Activated CD4-positive, alpha-beta T cell treated with anti-CD3 and anti-CD28 coated beads, Interleukin-2, amount 10 ng/mL, durations not matched to agents 24 days and 14 days (primary cell): Measurements from ENCODE around the gene VPS41. TPM values are rescaled to one million over a fixed set of nuclear protein-coding genes. Genes with fewer than 3 reads are reported as not detected.
"Not testable (repeated sequence)": the region's sequence is repeated elsewhere in the genome, so short reads cannot be mapped to it uniquely, and the experiment has no call there.

ENCODE experiments used
- DNase-seq: peaks from one replicate; pipeline ENCODE4 v3.0.0; 2022
- H3K27ac Mint-ChIP-seq: one replicate; pipeline ENCODE4 v1.8.0; 2022; ENCODE audit warnings: mild to moderate bottlenecking, mixed read lengths
- H3K27me3 Mint-ChIP-seq: one replicate; pipeline ENCODE4 v1.8.0; 2022; ENCODE audit warnings: mixed read lengths
- H3K36me3 Mint-ChIP-seq: one replicate; pipeline ENCODE4 v1.8.0; 2022; ENCODE audit warnings: low read depth, mild to moderate bottlenecking, mixed read lengths
- H3K4me1 Mint-ChIP-seq: one replicate; pipeline ENCODE4 v1.8.0; 2021; ENCODE audit warnings: mixed read lengths
- H3K4me3 Mint-ChIP-seq: one replicate; pipeline ENCODE4 v1.8.0; 2022; ENCODE audit warnings: mild to moderate bottlenecking, moderate library complexity, mixed read lengths
- H3K9me3 Mint-ChIP-seq: one replicate; pipeline ENCODE4 v1.8.0; 2021; ENCODE audit warnings: mixed read lengths
- intact Hi-C: fragments of 100-400 bp; cut with micrococcal nuclease; formaldehyde crosslinking; loops from one replicate; pipeline ENCODE4 v1.15.1; 2023
- total RNA-seq: library from RNA; stranded (reverse); gene quantifications from 2 replicates; pipeline ENCODE4 v1.2.3, GENCODE V29; 2022

Gene VPS41
- total RNA-seq, 1 donor from 2014 or later: 58.4 TPM

DNA sequence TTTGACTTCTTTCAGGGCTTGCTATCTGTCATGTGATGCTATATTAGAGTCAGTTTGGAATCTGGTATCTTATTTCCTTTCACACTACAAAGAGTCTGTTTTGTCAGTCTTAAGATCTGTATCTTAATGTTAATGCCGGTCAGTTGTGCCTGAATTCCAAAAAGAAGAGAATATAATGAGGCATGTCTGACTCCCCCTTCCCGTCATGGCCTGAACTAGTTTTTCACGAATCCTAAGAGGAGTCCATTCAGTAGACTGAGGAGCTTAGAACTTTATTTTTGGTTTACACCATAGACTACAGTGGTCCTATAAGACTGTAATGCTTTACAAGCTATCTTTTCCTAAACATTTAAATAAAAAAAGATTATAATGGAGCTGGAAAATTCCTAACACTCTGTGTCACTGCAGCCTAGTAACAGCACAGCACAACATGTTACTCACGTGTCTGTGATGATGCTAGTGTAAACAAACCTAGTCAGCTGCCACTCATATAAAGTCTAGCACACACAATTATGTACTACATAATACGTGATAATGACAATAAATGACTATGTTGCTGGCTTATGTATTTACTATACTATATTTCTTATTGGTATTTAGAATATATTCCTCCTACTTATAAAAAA is 50.6 kb downstream of the VPS41 start:
- H3K27me3 Mint-ChIP-seq: no peaks in the 10 kb centered on the region
- H3K36me3 Mint-ChIP-seq: peaks cover 6% of the 10 kb centered on the region
- H3K27ac Mint-ChIP-seq: no peak overlapping the region
- H3K9me3 Mint-ChIP-seq: no peaks in the 10 kb centered on the region
- H3K4me3 Mint-ChIP-seq: no peak overlapping the region
- no peak for DNase-seq
- intact Hi-C loops: no loop called here
- peaks cover 8% of the 10 kb centered on the region for H3K4me1 Mint-ChIP-seq

DNA sequence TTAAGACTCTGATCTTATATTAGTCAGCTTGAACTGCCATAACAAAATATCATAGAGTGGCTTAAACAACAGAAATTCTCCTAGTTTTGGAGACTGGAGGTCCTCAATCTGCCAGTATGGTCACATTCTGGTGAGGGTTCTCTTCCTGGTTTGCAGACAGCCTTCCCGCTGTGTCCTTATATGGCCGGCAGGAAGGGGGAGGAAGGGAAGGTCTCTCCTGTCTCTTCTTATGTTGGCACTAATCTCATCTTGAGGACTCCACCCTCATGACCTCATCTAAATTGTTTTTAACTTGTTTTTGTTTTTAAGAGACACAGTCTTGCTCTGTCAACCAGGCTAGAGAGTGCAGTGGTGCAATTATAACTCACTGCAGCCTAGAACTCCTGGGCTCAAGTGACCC is 53.1 kb downstream of the VPS41 start:
- Mint-ChIP-seq H3K27ac (no peak overlapping the region), H3K36me3 (no peaks in the 10 kb centered on the region)

DNA sequence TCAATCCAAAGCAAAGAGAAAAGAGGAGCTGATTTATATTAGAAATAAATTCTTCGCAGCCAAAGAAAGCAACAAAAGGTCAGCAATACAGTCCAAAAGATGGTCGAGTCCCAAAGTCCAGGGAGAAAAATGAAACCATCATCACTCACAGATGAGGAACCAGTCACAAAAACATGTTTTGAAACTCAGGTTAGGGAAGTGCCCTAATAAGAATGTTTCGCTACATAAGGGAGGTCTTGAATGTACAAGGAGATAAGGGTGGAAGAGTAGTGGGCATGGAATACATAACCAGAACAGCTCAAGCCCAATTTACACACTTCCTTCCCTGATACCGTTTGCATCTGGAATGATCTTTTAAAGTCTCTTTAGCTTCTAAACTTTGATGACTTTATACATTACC is 53.6 kb downstream of the VPS41 start:
- H3K36me3 Mint-ChIP-seq: no peaks in the 10 kb centered on the region

More for the DNA sequence above, 53.1 kb downstream of the VPS41 start:
- intact Hi-C loops: no loop called here
- Mint-ChIP-seq H3K4me1 (peaks cover 8% of the 10 kb centered on the region), H3K27me3 (no peaks in the 10 kb centered on the region), H3K4me3 (no peak overlapping the region), H3K9me3 (no peaks in the 10 kb centered on the region)
- no peak for DNase-seq

DNA sequence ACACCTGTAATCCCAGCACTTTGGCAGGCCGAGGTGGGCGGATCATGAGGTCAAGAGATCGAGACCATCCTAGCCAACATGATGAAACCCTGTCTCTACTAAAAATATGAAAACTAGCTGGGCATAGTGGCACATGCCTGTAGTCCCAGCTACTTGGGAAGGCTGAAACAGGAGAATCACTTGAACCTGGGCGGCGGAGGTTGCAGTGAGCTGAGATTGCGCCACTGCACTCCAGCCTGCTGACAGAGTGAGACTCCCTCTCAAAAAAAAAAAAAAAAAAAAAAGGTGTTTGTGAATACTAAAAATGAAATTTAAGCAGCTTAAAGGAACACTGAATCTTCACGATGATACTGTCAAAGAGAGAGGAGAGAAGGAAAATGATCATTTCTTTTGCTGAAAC is 54.0 kb downstream of the VPS41 start:
- not testable (repeated sequence) for H3K27me3 Mint-ChIP-seq, H3K4me1 Mint-ChIP-seq

More for the DNA sequence above, 53.6 kb downstream of the VPS41 start:
- no peaks in the 10 kb centered on the region for H3K9me3 Mint-ChIP-seq
- H3K27ac Mint-ChIP-seq: no peak overlapping the region
- peaks cover 8% of the 10 kb centered on the region for H3K4me1 Mint-ChIP-seq
- H3K27me3 Mint-ChIP-seq: no peaks in the 10 kb centered on the region
- no peak overlapping the region for H3K4me3 Mint-ChIP-seq
- intact Hi-C loops: no loop called here
- no peak for DNase-seq

DNA sequence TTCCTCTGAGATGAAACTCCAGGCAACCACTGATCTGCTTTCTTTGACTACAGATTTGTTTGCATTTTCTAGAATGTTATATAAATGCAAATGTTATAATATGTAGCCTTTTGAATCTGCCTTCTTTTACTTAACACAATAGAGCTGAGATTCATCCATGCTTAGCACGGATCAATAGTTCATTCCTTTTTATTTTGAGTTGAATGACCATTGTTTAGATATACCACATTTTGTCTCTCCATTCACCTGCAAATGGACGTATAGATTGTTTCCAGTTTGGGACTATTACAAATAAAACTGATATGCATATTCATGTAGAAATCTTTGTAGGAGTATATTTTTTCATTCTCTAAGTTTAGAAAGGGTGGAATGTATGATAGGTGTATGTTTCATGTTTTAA is 57.7 kb downstream of the VPS41 start:
- DNase-seq: no peak
- H3K27me3 Mint-ChIP-seq: no peaks in the 10 kb centered on the region
- intact Hi-C loops: no loop called here
- H3K4me1 Mint-ChIP-seq: peaks cover 3% of the 10 kb centered on the region
- no peak overlapping the region for H3K27ac Mint-ChIP-seq
- no peak overlapping the region for H3K4me3 Mint-ChIP-seq
- no peaks in the 10 kb centered on the region for H3K9me3 Mint-ChIP-seq
- no peaks in the 10 kb centered on the region for H3K36me3 Mint-ChIP-seq

More for the DNA sequence above, 54.0 kb downstream of the VPS41 start:
- H3K4me3 Mint-ChIP-seq, H3K27ac Mint-ChIP-seq, DNase-seq, intact Hi-C loops, H3K36me3 Mint-ChIP-seq, H3K9me3 Mint-ChIP-seq: not testable (repeated sequence)

DNA sequence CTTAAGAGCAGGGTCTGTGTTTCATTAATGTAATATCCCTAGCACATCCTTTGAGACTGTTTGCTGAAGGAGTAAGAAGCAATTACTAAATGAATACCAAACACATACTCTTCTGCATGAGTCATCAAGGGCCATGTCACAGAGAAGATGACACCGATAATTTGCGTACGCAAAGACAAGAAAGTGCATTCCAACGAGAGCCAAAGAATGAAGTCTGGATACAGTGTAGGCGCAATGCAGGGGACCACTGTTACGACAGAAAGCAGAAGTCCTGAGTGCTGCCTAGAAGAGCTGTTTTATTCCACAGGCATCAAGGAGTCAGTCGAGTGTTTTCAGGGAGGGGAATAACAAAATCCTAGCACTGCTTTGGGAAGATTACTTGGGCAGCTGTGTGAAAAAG is 62.7 kb downstream of the VPS41 start:
- Mint-ChIP-seq H3K27me3 (no peaks in the 10 kb centered on the region), H3K9me3 (no peaks in the 10 kb centered on the region), H3K27ac (no peak overlapping the region), H3K4me3 (no peak overlapping the region), H3K4me1 (no peaks in the 10 kb centered on the region), H3K36me3 (no peaks in the 10 kb centered on the region)
- no peak for DNase-seq
- intact Hi-C loops: no loop called here

DNA sequence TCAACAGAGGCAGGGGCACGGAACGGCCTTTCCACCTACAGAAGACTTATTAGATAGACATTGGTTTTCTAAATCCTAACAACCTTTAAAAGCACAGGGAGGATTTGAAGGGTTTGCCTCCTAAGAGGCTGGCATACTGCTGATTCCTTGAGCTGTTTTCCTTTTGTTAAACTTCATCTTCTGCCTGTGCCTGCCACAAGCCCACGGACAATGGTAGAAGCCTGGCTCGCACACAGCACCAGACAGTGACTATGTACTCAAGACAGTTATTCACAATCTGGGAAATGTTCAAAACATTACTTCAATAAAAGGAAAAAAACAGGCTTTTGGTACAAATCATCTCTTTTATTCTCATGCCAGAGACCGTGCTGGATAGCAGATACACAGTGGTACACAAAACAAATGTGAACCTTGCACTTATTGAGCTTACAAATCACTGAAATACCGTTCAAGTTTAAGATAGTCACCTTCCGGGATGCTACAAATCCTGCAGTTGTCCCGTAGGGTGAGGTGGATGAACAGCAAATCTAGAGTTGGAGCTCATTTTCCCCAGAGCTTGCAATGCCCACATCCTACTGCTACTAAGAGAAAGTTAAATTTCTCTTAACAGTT is 63.9 kb downstream of the VPS41 start:
- intact Hi-C loops: no loop called here
- H3K36me3 Mint-ChIP-seq: no peaks in the 10 kb centered on the region
- no peaks in the 10 kb centered on the region for H3K4me1 Mint-ChIP-seq
- H3K27me3 Mint-ChIP-seq: no peaks in the 10 kb centered on the region
- H3K27ac Mint-ChIP-seq: no peak overlapping the region
- H3K9me3 Mint-ChIP-seq: no peaks in the 10 kb centered on the region
- no peak overlapping the region for H3K4me3 Mint-ChIP-seq
- DNase-seq: no peak

DNA sequence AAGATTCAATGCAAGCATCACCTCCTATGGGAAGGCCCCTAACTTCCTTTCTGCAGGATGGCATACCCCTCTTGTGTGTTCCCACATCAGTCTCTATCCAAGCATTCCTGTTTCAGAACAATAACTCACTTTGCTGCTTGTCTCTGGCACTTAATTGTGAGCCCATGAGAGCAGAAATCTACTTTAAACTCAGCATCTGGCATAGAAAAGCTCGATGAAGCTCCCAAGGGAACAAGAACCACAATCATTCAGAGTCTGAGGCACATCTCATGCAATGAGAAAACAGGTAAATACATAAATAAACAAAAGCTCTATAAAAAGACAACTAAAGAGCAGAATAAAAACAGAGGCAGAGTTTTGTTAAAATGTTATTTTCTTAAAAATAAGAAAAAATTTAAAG is 66.2 kb downstream of the VPS41 start:
- intact Hi-C loops: no loop called here
- DNase-seq: no peak
- Mint-ChIP-seq H3K9me3 (no peaks in the 10 kb centered on the region), H3K27ac (no peak overlapping the region), H3K36me3 (no peaks in the 10 kb centered on the region), H3K4me3 (no peak overlapping the region), H3K27me3 (no peaks in the 10 kb centered on the region), H3K4me1 (no peaks in the 10 kb centered on the region)

DNA sequence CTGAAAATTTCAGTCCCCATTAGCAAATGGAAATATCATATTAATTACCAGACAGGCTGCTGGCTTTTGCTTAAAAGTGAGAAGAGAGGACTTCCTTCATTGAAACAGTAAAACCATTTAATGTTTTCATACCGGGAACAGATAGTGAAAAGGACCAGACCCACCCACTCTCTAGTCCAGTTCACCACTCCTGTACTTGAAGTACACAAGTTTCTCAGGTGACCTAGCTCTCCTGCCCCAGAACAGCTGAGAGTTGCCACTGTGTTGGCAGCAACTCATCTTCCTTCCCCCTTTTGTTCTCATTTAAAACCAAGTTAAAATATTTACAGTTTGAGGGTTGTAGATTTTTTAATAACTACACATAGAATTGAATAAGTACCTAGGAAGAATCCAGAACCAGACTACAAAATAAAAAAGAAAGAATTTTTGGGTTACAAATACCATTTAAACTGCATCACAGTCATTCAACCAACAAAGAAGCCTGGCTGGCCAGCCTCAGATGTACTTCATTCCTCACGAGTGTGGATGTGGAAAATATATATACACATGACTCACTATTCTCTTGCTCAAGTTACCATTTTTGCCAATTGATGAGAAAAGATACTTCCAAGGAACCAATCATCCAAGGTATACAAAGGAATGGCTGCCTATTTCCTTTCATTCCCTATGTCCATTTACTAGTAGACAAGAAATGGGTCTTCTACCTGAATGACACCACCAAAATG is 68.1 kb downstream of the VPS41 start:
- DNase-seq: no peak

DNA sequence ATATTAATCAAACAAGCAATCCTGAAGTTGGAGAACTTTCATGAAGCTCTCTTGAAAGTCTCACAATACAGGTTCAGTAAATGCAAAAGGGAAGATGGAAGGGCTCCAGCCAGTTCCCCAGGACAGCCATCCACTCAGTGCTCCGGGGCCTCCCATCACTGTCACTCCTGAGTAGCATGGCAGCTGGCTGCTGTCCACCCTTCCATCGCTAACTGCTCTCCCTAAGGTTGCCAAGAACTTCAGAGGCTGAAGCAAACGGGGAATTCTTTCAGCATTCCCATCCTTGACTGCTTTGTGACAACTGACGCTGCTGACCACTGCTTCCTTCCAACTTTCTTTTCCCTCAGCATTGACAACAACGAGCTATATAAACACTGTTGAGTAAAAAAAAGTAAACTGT is 69.1 kb downstream of the VPS41 start:
- Mint-ChIP-seq H3K4me1 (no peaks in the 10 kb centered on the region), H3K27ac (no peak overlapping the region), H3K4me3 (no peak overlapping the region), H3K36me3 (no peaks in the 10 kb centered on the region), H3K27me3 (no peaks in the 10 kb centered on the region), H3K9me3 (no peaks in the 10 kb centered on the region)
- intact Hi-C loops: no loop called here
- DNase-seq: no peak

More for the DNA sequence above, 68.1 kb downstream of the VPS41 start:
- intact Hi-C loops: no loop called here
- no peak overlapping the region for H3K27ac Mint-ChIP-seq
- H3K27me3 Mint-ChIP-seq: no peaks in the 10 kb centered on the region
- no peaks in the 10 kb centered on the region for H3K36me3 Mint-ChIP-seq
- H3K9me3 Mint-ChIP-seq: no peaks in the 10 kb centered on the region
- no peaks in the 10 kb centered on the region for H3K4me1 Mint-ChIP-seq
- no peak overlapping the region for H3K4me3 Mint-ChIP-seq

DNA sequence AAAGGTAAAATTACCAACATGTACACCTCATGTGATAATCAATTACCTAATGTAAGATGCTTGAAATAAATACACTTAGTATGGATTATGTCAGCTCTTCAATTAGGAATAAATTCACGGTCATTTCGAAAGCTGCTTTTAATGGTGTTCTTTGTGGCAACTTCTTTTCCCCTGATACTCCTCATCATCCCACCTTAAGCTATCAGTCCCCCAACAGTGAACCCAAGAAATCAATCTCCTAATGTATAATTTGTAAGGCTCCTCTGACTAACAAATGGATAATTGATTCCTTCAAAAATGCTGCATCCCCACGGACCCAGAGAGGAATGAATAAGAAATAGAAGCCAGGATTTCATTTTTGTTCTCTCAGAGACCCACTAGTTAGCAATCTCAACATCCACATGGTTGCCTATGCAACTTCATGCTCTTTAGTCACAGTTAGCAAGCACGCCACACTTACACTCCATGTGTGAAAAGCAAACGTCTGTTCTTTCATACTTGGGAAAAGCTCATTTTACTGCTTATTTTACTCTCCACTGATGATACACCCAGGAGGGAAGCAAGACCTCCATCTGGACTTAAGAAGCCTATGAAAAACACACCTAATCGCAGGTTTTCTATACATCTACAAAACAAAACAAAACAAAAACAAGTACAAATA is 70.1 kb downstream of the VPS41 start:
- no peak overlapping the region for H3K4me3 Mint-ChIP-seq
- H3K9me3 Mint-ChIP-seq: no peaks in the 10 kb centered on the region
- no peaks in the 10 kb centered on the region for H3K27me3 Mint-ChIP-seq
- DNase-seq: no peak
- no peaks in the 10 kb centered on the region for H3K36me3 Mint-ChIP-seq
- intact Hi-C loops: no loop called here
- H3K4me1 Mint-ChIP-seq: no peaks in the 10 kb centered on the region
- no peak overlapping the region for H3K27ac Mint-ChIP-seq

DNA sequence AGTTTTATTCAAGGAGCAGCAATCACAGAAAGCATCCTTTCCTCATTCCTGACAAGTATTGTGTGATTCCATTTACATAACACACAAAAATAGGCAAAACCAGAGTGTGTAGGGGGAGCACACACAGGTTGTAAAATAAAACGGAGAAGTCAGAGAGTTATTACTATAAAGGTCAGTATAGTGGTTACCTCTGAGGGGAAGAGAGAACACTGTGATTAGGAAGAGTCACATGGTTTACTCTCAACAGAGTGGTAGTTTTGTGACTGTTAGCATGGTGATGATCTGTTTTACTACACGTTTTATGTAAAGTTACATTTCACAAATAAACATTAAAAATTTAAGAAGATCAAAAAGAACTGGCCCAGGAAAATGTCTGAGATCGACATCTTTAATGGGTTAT is 74.6 kb downstream of the VPS41 start:
- no peak for DNase-seq
- Mint-ChIP-seq H3K27me3 (no peaks in the 10 kb centered on the region), H3K27ac (no peak overlapping the region), H3K4me1 (no peaks in the 10 kb centered on the region), H3K4me3 (no peak overlapping the region), H3K9me3 (no peaks in the 10 kb centered on the region), H3K36me3 (no peaks in the 10 kb centered on the region)
- intact Hi-C loops: no loop called here

DNA sequence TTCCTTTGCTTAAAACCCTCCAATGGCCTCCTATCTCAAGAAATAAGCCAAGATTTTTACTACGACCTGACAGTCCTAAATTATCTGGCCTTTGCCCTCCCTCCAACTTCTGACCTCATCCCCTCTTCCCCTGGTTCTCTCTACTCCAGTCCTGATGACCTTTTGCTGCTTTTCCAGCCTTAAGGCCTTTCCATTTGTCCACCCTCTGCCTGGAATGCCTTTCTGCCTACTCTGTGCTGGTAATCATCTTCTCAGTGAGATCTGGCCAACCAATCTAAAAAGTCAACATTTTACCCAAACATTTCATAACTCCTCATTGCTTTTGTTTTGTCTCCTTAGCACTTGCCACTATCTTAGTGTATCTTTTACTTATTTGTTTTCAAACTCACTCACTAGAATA is 75.7 kb downstream of the VPS41 start:
- H3K9me3 Mint-ChIP-seq: no peaks in the 10 kb centered on the region
- intact Hi-C loops: no loop called here
- DNase-seq: no peak
- H3K36me3 Mint-ChIP-seq: no peaks in the 10 kb centered on the region
- no peak overlapping the region for H3K27ac Mint-ChIP-seq
- no peaks in the 10 kb centered on the region for H3K4me1 Mint-ChIP-seq
- H3K27me3 Mint-ChIP-seq: no peaks in the 10 kb centered on the region
- H3K4me3 Mint-ChIP-seq: no peak overlapping the region
